OCI-LY3 (cell line): ENCODE data around the gene MCC.

Experiments used
- H2AFZ ChIP-seq: fragments of 200-600, 300-600 bp; shearing (Covaris generic); 2 replicates; pipeline ENCODE4 v1.6.0; 2014; ENCODE audit warnings: antibody characterized with exemption, low read depth, low read length
- H3K27ac ChIP-seq: fragments of 200-600, 300-600 bp; sonication (generic); 2 replicates; pipeline ENCODE4 v1.5.1; 2014; ENCODE audit warnings: mild to moderate bottlenecking, low read length, moderate library complexity, mixed read lengths
- H3K27me3 ChIP-seq: fragments of 200-600, 300-600 bp; sonication (generic); 2 replicates; pipeline ENCODE4 v1.6.1; 2014; ENCODE audit warnings: low read depth, low read length, mixed read lengths
- H3K36me3 ChIP-seq: fragments of 200-600, 300-600 bp; sonication (generic); replicated peaks from 2 replicates; pipeline ENCODE3; 2014; ENCODE audit warnings: low read depth, low read length, mixed read lengths
- H3K4me1 ChIP-seq: fragments of 300-600, 200-600 bp; sonication (generic); 2 replicates; pipeline ENCODE4 v1.6.1; 2014; ENCODE audit warnings: low read length, mixed read lengths
- H3K4me2 ChIP-seq: fragments of 200-600, 300-600 bp; sonication (generic); 2 replicates; pipeline ENCODE4 v1.6.1; 2014; ENCODE audit warnings: low read length, mixed read lengths
- H3K4me3 ChIP-seq: fragments of 300-600, 200-600 bp; sonication (generic); 2 replicates; pipeline ENCODE4 v1.5.1; 2014; ENCODE audit warnings: antibody characterized with exemption, mild to moderate bottlenecking, low read length, moderate library complexity
- H3K79me2 ChIP-seq: fragments of 300-600, 200-600 bp; shearing (Covaris generic); 2 replicates; pipeline ENCODE4 v1.6.1; 2014; ENCODE audit warnings: mild to moderate bottlenecking, low read length, mixed read lengths
- H3K9ac ChIP-seq: fragments of 300-600, 200-600 bp; shearing (Covaris generic); 2 replicates; pipeline ENCODE4 v1.6.0; 2014; ENCODE audit warnings: mild to moderate bottlenecking, low read length, moderate library complexity
- H3K9me3 ChIP-seq: fragments of 200-600, 300-600 bp; shearing (Covaris generic); 2 replicates; pipeline ENCODE4 v1.6.1; 2014; ENCODE audit warnings: low read length, mixed read lengths; ENCODE audit not compliant: insufficient read depth
- H4K20me1 ChIP-seq: fragments of 200-600, 300-600 bp; sonication (generic); 2 replicates; pipeline ENCODE4 v1.6.1; 2016; ENCODE audit warnings: low read length, mixed read lengths; ENCODE audit not compliant: insufficient read depth
- EZH2phosphoT487 ChIP-seq: fragments of 200-600 bp; shearing (Covaris generic); IDR thresholded peaks from 2 replicates; pipeline ENCODE4 v1.6.1; 2018; ENCODE audit warnings: antibody characterized with exemption, mixed run types, low read depth
- TF ChIP-seq, protein P1 (sequence below): fragments of 200-600, 300-600 bp; sonication (generic); IDR thresholded peaks from 2 replicates; pipeline ENCODE4 v1.5.1; 2014; ENCODE audit warnings: antibody characterized with exemption, low read length, low read depth

MCC gene

DNA sequence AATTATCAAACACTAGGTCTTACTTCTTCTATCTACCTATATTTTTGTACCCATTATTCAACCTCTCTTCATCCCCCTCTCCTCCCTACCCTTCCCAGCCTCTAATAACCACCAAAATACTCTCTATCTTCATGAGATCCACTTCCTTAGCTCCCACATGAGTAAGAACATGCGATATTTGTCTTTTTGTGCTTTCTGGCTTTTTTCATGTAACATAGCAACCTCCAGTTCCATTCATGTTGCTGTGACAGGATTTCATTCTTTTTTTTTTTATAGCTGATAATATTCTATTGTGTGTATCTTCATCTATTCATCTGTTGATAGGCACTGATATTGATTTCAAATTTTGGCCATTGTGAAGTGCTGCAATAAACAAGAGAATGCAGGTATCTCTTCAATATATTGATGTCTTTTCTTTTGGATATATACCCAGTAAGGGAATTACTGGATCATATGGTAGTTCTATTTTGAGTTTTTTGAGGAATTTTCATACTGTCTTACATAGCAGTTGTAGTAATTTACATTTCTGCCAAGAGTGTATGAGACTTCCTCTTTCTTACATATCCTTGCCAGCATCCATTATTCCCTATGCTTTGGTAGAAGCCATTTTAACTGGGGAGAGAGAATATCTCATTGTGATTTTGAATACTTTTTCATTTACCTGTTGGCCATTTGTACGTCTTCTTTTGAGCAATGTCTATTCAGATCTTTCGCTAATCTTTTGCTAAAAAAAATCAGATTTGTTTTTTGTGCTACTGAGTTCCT is 354.9 kb downstream of the MCC start:
- Histone ChIP-seq H4K20me1 (no peaks in the 10 kb centered on the region), H3K4me3 (no peak overlapping the region), H3K9ac (no peak overlapping the region), H3K9me3 (no peaks in the 10 kb centered on the region), H3K27me3 (no peaks in the 10 kb centered on the region), H3K27ac (no peak overlapping the region), H3K79me2 (no peaks in the 10 kb centered on the region), H3K4me1 (no peaks in the 10 kb centered on the region), H3K36me3 (no peaks in the 10 kb centered on the region), H3K4me2 (no peak overlapping the region), H2AFZ (no peak overlapping the region)
- TF ChIP-seq, protein P1, sequence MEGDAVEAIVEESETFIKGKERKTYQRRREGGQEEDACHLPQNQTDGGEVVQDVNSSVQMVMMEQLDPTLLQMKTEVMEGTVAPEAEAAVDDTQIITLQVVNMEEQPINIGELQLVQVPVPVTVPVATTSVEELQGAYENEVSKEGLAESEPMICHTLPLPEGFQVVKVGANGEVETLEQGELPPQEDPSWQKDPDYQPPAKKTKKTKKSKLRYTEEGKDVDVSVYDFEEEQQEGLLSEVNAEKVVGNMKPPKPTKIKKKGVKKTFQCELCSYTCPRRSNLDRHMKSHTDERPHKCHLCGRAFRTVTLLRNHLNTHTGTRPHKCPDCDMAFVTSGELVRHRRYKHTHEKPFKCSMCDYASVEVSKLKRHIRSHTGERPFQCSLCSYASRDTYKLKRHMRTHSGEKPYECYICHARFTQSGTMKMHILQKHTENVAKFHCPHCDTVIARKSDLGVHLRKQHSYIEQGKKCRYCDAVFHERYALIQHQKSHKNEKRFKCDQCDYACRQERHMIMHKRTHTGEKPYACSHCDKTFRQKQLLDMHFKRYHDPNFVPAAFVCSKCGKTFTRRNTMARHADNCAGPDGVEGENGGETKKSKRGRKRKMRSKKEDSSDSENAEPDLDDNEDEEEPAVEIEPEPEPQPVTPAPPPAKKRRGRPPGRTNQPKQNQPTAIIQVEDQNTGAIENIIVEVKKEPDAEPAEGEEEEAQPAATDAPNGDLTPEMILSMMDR: no peak
- no peak for TF ChIP-seq EZH2phosphoT487

DNA sequence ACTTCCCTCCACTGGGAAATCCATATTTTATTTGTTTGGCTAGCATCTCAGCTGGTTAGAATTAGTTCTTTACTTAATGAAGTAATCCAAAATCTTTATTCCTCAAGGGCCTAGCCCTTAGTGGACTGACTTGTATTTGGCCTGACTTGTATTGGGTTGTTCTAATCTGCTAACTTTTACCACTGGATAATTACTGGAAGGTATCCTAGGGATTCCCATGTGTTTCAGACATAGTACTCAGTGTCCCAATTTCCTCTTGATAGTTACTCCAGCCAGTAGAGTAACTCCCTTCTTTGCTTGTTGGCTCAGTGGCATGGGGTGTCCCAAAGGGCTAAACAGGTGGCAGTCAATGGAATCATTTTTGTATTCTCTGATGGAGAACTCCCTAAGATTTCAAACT is 355.7 kb downstream of the MCC start:
- TF ChIP-seq EZH2phosphoT487: no peak
- TF ChIP-seq, protein P1: no peak
- Histone ChIP-seq H3K4me2 (no peak overlapping the region), H3K4me3 (no peak overlapping the region), H3K4me1 (no peaks in the 10 kb centered on the region), H3K27ac (no peak overlapping the region), H2AFZ (no peak overlapping the region), H3K79me2 (no peaks in the 10 kb centered on the region), H3K9ac (no peak overlapping the region), H3K9me3 (no peaks in the 10 kb centered on the region), H4K20me1 (no peaks in the 10 kb centered on the region), H3K27me3 (no peaks in the 10 kb centered on the region), H3K36me3 (no peaks in the 10 kb centered on the region)

DNA sequence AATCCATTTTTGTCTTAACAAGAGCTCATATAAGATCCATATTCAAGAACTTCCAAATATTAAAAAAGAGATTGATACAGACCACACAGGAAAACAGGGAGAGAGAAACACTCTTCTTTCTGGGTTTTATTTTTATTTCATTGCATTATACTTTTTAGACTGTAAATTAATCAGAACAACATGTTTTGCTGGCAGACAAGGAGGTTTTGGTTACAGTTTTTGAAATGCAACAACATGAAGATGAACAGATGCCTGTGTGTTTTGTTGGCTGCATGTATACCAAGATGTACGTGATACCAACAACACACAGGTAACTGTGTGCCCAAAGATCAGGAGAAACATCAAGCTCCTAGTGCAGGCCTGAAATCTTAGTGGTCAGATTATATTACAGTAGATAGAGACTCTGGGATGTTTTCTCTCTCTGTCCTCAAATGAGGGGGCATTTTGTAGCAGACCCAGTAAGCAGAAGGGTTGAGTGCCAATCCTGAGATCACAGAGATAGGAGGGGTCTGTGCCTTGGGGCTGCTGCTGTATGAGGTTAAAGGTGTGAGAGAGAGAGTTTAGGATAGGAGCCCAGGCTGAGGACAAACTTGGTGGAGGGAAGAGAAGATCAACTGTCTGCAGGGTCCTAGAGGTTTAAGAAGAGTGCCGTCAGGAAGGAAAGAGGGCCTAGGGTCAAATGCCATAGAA is 359.5 kb downstream of the MCC start:
- H3K79me2 ChIP-seq: no peaks in the 10 kb centered on the region
- no peak overlapping the region for H3K27ac ChIP-seq
- H3K9ac ChIP-seq: no peak overlapping the region
- no peak for TF ChIP-seq EZH2phosphoT487
- TF ChIP-seq, protein P1: no peak
- no peaks in the 10 kb centered on the region; the same call in 1 of the 2 replicates for H3K27me3 ChIP-seq
- no peaks in the 10 kb centered on the region for H3K4me1 ChIP-seq
- no peaks in the 10 kb centered on the region for H3K36me3 ChIP-seq
- H2AFZ ChIP-seq: no peak overlapping the region
- H3K4me3 ChIP-seq: no peak overlapping the region
- H3K4me2 ChIP-seq: no peak overlapping the region
- no peaks in the 10 kb centered on the region for H4K20me1 ChIP-seq
- H3K9me3 ChIP-seq: no peaks in the 10 kb centered on the region

DNA sequence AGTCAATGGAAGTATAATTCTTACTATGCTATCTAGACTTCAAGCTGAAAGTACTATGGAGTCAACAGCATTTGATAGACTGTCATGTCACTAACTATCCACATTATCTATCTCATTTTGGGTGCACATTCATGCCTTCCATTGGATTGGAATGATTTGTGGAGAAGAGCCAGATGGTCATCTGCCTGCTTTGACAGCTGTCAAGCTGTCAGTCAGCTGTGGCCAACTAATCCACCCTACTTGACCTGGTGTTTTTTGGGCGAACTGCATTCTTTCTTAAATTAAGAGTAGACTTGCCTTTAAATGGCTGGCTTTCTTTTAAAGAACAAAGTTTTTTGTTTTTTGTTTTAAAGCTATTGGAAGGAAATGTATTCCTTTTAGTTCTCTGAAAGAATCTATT is 360.2 kb downstream of the MCC start:
- no peak overlapping the region for H2AFZ ChIP-seq
- no peak overlapping the region for H3K4me2 ChIP-seq
- no peak overlapping the region for H3K4me3 ChIP-seq
- no peak overlapping the region for H3K9ac ChIP-seq
- no peak overlapping the region for H3K27ac ChIP-seq
- H3K79me2 ChIP-seq: no peaks in the 10 kb centered on the region
- no peaks in the 10 kb centered on the region for H3K4me1 ChIP-seq
- no peaks in the 10 kb centered on the region for H3K9me3 ChIP-seq
- H4K20me1 ChIP-seq: no peaks in the 10 kb centered on the region
- no peak for TF ChIP-seq EZH2phosphoT487
- TF ChIP-seq, protein P1: no peak
- no peaks in the 10 kb centered on the region; the same call in 1 of the 2 replicates for H3K27me3 ChIP-seq
- H3K36me3 ChIP-seq: no peaks in the 10 kb centered on the region
